ENCODE results near the gene CCDC172.
"Not testable (repeated sequence)": the region's sequence is repeated elsewhere in the genome, so short reads cannot be mapped to it uniquely, and the experiment has no call there.

Gene CCDC172

DNA sequence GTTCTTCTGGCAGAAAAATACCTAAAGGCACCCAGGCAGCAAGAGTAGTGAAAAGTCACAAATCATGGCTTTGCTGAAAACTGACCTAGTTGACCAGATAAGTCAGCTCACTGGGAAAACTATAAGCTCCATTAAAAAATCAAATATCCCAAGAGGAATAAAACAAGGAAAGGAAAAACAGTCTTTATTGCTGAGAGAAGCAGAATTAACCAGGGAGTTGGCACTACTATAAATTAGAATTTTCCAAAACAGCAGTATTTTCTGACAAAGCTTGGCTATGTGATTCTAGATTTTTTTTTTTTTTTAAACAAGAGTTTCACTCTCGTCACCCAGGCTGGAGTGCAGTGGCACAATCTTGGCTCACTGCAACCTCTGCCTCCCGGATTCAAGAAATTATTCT lies 12.6 kb downstream of the CCDC172 start:
- no peak for DNase-seq

DNA sequence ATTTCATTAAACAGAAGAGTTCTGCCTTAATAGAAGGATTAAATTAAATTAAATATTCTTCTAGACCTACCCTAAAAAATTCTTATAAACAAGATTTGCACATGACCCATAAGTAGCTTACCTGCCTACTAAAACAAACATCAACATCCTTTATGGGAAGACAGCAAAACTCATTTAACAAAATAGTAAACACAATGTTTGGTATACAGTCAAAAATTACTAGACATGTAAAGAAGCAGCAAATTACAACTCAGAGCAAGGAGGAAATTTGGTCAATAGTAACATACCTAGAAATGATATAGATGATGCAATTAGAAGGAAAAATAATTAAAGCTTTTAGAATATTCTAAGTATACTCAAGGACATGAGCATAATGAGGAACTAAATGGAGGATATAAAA lies 27.9 kb downstream of the CCDC172 start:
- DNase-seq = no peak

DNA sequence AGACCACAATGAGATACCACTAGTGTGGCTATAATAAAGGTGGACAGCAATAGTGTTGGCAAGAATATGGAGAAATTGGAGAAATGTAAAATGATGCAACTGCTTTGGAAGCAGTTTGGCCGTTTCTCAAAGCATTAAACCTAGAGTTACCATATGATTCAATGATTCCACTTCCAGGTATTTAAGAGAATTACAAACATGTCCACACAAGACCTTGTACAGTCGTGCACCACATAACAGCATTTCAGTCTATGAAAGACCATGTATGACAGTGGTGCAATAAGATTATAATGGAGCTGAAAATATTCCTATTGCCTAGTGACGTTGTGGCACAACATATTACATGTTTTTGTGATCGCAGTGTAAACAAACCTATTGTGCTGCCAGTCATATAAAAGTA lies 29.6 kb downstream of the CCDC172 start:
- no peak for DNase-seq

DNA sequence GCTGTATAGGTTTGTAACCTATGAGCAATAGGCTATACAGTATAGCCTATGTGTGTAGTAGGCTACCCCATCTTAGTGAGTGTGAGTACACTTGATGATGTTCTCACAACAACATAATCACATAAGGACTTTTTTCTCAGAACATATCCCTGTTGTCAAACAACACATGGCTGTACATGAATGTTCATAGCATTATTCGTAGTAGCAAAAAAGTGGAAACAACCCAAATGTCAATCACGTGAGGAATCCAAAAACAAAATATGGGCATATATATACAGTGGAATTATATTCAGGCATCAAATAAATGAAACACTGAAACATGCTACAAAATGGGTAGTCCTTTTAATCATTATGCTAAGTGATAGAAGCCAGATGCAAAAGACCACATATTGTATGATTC lies 31.1 kb downstream of the CCDC172 start:
- DNase-seq = no peak

DNA sequence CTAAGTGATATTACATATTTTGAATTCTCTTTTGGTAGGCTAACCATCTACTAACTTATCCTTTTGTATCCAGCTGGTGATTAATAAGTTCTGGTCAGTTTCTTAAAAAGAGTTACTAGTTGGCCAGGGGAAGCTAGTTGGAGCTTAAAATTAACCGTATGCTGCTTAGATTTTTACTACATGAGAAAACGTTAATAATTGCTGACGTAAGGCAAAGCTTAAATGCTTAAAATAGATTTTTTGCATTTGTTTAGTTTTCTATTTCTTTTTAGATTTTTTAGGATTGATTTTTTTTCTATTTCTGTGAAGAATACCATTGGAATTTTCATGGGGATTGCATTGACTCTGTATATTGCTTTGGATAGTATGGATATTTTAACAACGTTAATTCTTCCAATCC lies 32.6 kb downstream of the CCDC172 start:
- no peak for DNase-seq

DNA sequence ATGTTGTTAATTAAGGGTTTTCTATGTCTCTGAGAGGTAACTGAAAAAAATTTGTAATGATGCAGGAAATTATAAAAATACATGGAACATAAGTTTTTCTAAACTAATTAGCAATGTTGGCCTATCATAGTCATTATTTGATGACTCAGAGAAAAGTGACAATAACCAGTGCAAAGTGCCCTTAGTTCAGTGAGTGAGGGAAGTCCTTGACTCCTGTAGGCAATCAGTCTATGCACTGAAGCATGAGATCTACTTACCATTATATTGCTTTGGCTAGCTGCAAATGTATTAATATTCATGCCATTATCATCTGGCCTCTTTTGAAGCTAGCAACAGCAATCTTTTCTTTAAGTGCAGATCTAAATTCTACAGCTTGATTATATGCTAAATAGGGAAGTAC lies 40.6 kb downstream of the CCDC172 start:
- DNase-seq = no peak

DNA sequence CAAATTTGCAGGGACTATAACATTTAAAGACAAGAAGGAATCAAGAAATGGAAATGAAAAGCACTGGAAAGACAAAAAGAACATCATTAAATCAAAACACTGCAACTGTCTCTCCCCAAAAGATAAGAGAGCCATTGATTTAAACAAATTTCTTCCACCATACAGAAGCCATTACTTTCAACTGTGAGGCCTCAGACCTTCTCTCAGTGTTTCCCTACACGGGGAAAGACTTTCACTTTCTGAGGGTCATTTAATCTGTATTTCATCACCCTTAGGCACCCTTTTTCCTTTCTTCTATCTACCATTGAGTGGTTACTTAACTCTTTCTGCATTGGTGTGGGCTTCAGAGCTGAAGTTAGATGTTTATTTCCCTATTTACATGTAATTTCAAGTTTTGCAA lies 47.5 kb downstream of the CCDC172 start:
- peak; percentile 20 for DNase-seq

DNA sequence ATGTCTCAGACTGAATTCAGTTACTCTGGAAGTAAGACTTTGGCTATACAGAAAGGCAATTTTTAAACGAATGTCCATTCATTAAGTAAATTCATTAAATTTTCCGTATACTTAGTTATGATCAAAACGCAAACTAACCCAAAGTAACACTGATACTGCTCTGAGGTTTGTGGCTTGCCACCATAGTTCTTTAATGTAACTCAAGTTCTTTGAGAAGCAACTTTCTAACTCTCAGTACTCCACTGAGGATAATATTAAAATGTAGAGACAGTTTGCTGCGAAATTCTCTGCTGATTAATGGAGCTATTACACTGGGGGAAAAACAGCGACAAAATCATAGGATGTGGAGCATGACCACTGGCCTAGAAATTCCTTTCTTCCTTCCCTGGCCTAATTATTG lies 58.0 kb downstream of the CCDC172 start:
- DNase-seq = no peak

DNA sequence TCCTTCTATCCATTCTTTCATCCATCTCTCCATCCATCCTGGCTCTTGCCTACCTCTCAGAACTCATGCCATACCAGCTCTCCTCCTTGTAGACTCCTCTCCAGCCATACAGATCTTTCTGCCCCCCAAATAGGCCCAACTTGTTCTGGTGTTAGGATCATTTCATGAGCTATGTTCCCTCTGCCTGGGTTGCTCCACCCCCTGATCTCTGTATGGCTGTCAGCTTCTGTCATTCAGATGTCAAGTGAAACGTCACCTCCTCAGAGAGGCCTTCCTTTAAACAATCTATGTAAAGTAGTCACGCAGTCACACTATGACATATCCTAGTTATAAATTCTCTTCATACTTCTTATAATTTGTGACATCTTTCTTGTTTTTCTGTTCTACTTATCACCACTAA lies 61.1 kb downstream of the CCDC172 start:
- no peak for DNase-seq

DNA sequence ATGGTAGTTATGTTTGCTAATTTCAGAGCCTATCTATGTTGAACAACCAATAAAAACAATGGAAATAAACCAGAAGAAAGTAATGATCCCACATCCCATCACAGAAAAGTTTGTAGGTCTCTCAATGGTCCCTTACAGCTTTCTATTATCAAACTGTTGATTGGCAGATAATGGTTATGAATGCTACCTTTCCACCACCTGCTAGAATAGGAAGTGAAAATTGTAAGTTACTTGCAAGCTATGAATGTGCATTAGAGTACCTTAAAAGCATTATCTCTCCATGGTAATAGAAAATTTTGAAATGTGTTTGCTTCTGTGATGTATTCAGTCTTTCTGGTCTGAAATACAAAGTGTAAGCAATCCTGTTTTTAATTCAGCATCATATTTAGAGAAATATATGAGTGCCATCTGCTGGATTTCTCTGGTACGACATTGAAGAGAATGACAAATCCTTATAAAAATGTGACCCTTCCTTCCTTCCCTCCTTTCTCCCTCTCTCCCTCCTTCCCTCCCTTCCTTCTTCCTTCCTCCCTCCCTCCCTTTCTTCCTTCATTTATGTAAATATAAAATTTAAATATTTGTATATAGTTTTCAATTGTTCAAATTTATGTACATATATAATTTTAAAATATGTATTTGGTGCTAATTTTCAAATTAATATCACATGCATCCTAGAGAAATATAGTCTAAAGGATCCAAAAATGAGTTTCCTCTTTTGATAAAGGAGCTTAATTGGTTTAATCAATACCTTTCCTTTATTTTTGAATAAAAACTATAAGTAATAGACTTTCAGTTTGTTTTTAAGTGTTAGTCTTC lies 62.0 kb downstream of the CCDC172 start:
- peak; percentile 33 for DNase-seq

DNA sequence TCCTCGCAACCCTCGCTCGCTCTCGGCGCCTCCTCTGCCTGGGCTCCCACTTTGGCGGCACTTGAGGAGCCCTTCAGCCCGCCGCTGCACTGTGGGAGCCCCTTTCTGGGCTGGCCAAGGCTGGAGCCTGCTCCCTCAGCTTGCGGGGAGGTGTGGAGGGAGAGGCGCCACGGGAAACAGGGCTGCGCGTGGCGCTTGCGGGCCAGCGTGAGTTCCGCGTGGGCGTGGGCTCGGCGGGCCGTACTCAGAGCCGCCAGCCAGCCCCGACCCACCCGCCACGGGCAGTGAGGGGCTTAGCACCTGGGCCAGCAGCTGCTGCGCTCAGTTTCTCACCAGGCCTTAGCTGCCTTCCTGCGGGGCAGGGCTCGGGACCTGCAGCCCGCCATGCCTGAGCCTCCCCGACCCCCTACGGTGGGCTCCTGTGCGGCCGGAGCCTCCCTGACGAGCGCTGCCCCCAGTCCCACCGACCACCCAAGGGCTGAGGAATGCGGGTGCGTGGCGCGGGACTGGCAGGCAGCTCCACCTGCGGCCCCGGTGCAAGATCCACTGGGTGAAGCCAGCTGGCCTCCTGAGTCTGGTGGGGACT lies 69.1 kb downstream of the CCDC172 start:
- DNase-seq = not testable (repeated sequence)

DNA sequence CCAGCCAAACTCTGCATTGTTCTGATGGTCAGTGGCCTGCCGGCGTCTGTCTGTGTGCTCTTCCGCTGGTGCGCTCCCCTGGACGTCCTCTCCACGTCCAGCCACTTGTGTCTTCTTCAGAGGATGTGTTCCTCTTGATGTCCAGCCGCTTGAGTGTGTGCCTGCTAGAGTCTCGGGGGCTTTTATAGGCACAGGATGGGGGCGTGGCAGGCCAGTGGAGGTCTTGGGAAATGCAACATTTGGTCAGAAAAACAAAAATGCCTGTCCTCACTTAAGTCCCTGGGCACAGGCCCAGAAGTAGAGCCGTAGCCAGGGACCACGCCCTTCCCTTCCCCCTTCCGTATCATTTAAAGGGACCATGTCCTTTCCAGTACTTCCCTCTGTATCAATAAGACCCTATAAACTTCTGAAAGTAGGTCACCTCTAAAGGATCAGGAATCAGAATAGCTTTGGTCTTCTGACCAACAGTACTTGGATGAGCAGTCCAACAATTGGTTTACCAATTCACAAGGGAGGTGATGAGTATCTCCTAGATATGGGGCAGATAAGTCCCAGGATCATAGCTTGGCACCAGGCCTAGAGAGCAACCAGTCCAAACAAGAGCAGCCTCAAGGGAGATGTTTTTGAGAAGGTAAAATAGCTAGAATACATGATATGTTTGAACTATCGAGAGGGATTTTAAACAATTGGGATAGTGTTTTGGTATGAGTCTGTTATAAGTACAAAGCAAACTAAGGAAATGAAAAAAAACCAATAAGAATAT lies 71.2 kb downstream of the CCDC172 start:
- DNase-seq = no peak

DNA sequence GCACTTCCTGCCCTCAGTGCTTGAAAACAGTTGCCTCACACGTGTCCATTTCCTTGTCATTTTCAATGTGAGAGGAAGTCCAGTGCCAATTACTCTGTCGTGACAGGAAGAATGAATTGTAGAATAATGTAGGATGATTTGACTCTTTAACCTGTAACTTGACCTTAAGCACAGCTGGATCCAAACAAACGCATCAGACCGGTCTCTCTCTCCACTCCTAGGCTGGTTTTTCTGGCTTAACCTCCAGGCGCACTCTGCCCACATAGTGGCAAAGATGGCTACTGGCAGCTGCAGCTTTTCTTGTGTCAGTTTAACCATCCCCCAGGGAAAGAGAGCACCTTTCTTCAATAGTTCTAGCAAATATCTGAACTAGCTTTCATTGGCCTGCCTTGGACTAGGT lies 74.0 kb downstream of the CCDC172 start:
- no peak for DNase-seq

DNA sequence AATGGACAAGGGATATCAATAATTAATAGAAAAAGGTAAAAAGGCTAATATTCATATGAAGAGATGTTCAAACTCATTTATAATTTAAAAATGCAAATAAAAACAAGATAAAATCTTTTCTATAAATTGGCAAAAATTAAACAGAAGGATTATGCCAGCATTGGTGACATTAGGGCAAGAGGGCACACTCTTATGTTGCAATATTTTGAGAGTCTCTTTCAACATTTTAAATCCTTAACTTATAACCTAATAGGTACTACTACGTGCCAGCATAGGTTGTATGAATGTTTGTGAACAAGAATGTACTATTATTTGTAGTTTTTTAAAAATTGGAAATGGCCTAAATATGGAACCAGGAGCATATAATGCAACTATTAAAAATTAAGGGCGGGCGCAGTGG lies 78.6 kb downstream of the CCDC172 start:
- DNase-seq = no peak

DNA sequence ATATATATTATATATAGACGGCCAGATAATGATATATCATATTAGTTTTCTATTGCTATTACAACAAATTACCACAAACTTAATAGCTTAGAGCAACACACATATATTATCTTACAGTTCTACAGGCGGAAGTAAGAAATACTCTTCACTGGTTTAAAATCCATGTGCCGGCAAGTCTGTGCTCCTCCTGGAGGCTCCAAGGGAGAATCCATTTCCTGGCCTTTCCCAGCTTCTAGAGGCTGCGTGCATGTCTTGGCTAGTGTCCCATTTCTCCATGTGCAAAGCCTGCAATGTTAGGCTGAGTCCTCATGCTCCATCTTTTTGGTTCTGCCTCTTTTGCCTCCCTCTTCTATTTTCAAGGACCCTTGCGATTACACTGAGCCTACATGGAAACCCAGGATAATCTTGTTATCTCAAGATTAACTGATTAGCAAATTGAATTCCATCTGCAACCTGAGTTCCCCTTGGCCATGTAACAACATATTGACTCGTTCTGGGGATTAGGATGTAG lies 79.5 kb downstream of the CCDC172 start:
- DNase-seq = peak; percentile 6

DNA sequence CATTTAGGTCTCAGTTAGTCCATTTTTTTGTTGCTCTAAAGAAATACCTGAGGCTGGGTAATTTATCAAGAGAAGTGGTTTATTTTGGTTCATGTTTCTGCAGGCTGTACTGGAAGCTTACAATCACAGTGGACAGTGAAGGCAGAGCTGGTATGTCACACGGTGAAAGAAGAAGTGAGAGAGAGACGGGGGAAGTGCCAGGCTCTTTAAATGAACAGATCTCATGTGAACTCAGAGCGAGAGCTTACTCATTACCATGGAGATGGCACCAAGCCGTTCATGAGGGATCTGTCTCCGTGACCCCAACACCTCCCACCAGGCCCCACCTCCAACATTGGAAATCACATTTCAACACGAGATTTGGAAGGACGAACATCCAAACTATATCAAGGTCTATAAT lies 84.5 kb downstream of the CCDC172 start:
- DNase-seq = no peak

DNA sequence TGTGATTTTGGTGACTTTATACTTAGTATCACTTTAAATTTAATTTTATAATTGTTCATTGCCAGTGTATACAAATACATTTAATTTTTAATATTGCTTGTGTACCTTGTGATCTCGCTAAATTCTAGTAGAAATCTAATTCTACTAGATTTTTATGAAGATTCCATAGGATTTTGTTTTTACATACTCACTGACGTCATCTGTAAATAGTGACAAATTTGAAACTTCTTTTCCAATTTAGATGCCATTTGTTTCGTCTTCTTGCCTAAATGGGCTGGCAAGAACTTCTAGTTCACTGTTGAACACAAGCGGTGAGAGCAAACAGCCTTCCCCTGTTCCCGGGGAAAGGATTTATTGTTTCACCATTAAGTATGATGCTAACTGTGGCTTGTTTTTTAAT lies 86.1 kb downstream of the CCDC172 start:
- DNase-seq = no peak

DNA sequence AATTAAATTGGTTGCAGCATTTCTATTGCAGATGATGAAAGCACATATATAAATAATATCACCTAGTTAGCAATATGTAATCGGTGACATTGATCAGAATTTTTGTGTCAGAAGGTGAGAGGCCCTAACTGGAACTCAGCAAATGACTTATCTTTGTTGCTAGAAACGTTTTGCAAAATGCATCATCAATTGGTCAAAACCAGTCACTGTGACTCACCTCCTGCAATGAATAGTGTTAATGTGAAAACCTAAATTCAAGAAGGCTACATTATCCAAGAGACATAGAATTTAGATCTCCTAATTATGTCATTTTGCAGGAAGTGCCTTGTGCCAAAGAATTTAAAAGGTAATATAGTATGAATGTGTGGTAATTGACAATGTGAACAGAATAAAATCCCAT lies 93.6 kb downstream of the CCDC172 start:
- peak; percentile 16 for DNase-seq

DNA sequence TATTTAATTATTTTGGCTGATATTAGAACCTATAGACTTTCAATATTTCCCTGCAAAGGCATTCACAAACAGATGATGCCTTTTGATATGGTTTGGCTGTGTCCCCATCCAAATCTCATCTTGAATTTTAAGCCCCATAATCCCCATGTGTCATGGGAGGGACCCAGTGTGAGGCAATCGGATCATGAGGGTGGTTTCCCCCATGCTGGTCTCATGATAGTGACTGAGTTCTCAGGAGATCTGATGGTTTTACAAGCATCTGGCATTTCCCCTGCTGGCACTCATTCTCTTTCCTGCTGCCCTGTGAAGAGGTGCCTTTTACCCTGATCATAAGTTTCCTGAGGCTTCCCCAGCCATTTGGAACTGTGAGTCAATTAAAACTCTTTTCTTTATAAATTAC lies 94.1 kb downstream of the CCDC172 start:
- DNase-seq = no peak

DNA sequence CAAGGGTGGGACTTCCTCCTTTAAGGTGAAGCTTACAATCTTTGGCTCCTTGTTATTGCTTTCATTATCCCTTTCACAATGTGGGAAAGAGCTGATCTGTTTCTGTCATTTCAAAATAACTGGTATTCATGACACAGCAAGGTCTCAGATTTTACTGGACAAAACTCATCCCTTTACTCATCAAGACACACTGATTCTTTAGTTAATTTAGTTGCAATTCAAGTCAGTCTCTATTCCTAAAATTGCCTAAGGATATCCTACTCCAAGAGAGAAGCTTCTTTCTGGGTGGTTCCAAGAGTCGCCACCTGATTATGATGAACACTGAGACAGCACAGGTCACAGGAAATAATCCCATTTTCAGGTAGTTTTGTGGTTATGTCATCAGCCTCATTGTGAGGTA lies 97.6 kb downstream of the CCDC172 start:
- DNase-seq = no peak

DNA sequence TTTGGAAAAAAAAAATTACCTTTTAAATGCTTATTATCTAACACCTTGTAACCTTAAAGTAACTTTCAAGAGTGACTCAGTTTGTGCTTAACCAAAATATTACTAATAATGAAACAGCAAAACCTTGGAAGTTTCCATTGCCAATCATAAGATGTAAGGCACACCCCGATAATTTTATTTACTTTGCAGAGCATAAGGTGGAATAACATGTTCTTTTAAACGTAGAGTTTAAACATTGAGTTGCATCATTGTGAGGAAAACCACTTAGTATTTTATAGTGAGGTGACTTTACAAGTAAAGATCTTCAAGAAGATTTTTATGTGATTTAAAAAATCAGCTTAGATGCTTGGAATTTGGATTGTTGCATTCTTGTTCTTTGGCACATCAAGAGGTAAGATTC lies 103.4 kb downstream of the CCDC172 start, which contains the start of gene PNLIPRP3:
Gene PNLIPRP3, plus strand, starts transcription at position 177 of the 400 bp plus-strand sequence. Its CDS starts 166 bp downstream, at position 343.
- no peak for DNase-seq

DNA sequence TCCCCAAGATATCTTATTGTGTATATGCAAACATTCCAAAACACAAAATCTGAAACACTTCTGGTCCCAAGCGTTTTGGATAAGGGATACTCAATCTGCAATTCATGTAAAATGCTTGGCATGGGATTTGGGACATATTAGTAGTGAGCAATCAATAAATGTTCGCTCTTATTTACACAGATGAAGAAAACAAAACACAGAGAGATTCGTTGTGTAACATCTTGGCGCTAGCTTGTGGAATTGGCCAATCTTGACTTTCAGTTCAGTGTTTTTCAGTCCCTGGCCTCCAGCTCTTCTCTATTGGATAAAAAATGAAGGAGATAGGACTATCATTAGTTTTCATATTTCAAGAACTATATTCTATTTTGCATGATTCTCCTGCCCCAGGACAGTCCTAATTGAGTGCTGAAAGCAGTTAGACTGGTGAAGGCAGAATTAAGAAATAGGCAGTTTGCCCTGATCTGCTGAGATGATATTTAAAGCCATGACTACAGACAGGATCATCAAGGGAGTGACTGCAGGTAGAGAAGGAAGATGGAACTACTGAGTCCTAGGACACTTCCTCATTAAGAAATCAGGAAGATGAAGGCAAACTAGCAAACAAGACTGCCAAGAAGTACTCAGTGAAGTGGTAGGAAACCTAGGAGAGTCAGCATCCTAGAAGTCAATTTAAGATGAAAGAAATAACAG lies 105.2 kb downstream of the CCDC172 start:
- no peak for DNase-seq

All from fibroblast of skin of abdomen (primary cell).